Endothelial cell of umbilical vein (primary cell): Measurements from ENCODE around the gene TBC1D21. TPM values are rescaled to one million over a fixed set of nuclear protein-coding genes. Genes with fewer than 3 reads are reported as not detected.

Experiments used
- BruUV-seq: library from RNA; stranded (reverse); fragments of 400-500 nt; replicated peaks from 2 replicates; lab custom pipeline; 2021; lab: Mats Ljungman, UMichigan
- CTCF ChIA-PET: fragments of 300-600, 350-600 bp; sonication (Branson Sonifier 250); formaldehyde crosslinking; loops from one replicate; lab custom pipeline; 2021; ENCODE audit warnings: antibody characterized with exemption, inconsistent platforms; lab: Charles Lee
- POLR2A ChIA-PET: fragments of 300-600, 350-600 bp; sonication (Branson Sonifier 250); formaldehyde crosslinking; loops from one replicate; lab custom pipeline; 2021; ENCODE audit warnings: antibody characterized with exemption, inconsistent platforms; lab: Charles Lee
- DNase-seq: peaks from one replicate; pipeline ENCODE4 v3.0.0-alpha.2; 2011; ENCODE audit warnings: low read depth, low spot score
- FAIRE-seq: peaks from 2 replicates; lab custom pipeline; 2011; peaks lifted over from hg19 to GRCh38; lab: Jason Lieb, UNC
- H2AFZ ChIP-seq: 2 replicates; pipeline ENCODE4 v1.6.0; 2012; ENCODE audit warnings: low read depth, low read length, control low read depth, inconsistent platforms
- H3K27ac ChIP-seq: 2 replicates; pipeline ENCODE4 v1.5.1; 2011; ENCODE audit warnings: low read depth, mild to moderate bottlenecking, control low read depth, low read length, moderate library complexity; ENCODE audit not compliant: insufficient read depth
- H3K27me3 ChIP-seq, 2 experiments: 2 replicates each; pipeline versions ENCODE4 v1.6.0 to v1.6.1; 2011; ENCODE audit warnings: low read length in 2 of 2, mixed read lengths in 1 of 2; ENCODE audit not compliant: control insufficient read depth in 2 of 2, insufficient read depth in 2 of 2
- H3K36me3 ChIP-seq, 2 experiments: 2 replicates in 1 of 2; 3 replicates in 1 of 2; pipeline ENCODE4 v1.5.1; 2011; ENCODE audit warnings: low read length in 2 of 2, mild to moderate bottlenecking in 1 of 2, moderate library complexity in 1 of 2; ENCODE audit not compliant: control insufficient read depth in 2 of 2, insufficient read depth in 2 of 2; ENCODE audit errors: extremely low read depth in 1 of 2
- H3K4me1 ChIP-seq: 3 replicates; pipeline ENCODE4 v1.5.1; 2011; ENCODE audit warnings: mild to moderate bottlenecking, low read length; ENCODE audit not compliant: control insufficient read depth, insufficient read depth; ENCODE audit errors: extremely low read depth
- H3K4me2 ChIP-seq: 2 replicates; pipeline ENCODE4 v1.6.1; 2011; ENCODE audit warnings: low read length, control low read depth, mixed read lengths; ENCODE audit not compliant: insufficient read depth
- H3K4me3 ChIP-seq, 3 experiments: fragments of 200-600 bp in 1 of 3; sonication (generic), shearing (Covaris generic) in 1 of 3; replicated peaks in 1 of 3; 2 replicates each; pipeline ENCODE4 v1.5.1; 2011 to 2016; ENCODE audit warnings: control low read depth in 3 of 3, low read length in 3 of 3, mild to moderate bottlenecking in 2 of 3, inconsistent platforms in 1 of 3, low read depth in 1 of 3, moderate library complexity in 1 of 3; ENCODE audit not compliant: insufficient read depth in 1 of 3
- H3K79me2 ChIP-seq: 2 replicates; pipeline ENCODE4 v1.6.0; 2012; ENCODE audit warnings: low read length, inconsistent platforms; ENCODE audit not compliant: control insufficient read depth, insufficient read depth
- H3K9ac ChIP-seq: replicated peaks from 2 replicates; pipeline ENCODE3; 2011; ENCODE audit warnings: low read length, control low read depth; ENCODE audit not compliant: insufficient read depth; ENCODE audit errors: extremely low read depth
- H3K9me1 ChIP-seq: replicated peaks from 3 replicates; pipeline ENCODE4 v1.6.0; 2011; ENCODE audit warnings: mild to moderate bottlenecking, low read length; ENCODE audit not compliant: control insufficient read depth, insufficient read depth; ENCODE audit errors: extremely low read depth
- H3K9me3 ChIP-seq: replicated peaks from 2 replicates; pipeline ENCODE4 v1.5.1; 2012; ENCODE audit warnings: low read length, inconsistent platforms; ENCODE audit not compliant: control insufficient read depth, insufficient read depth
- H4K20me1 ChIP-seq: replicated peaks from 2 replicates; pipeline ENCODE3; 2011; ENCODE audit warnings: mild to moderate bottlenecking, low read length; ENCODE audit not compliant: control insufficient read depth, insufficient read depth; ENCODE audit errors: extremely low read depth
- CTCF ChIP-seq, 2 donors: IDR thresholded peaks; 1 replicate in 1 of 2; 2 replicates in 1 of 2; pipeline ENCODE4 v1.5.1; 2011; ENCODE audit warnings: low read length in 2 of 2, mild to moderate bottlenecking in 2 of 2, moderate library complexity in 2 of 2, control low read depth in 1 of 2, inconsistent platforms in 1 of 2, low read depth in 1 of 2; ENCODE audit not compliant: insufficient read depth in 1 of 2; ENCODE audit errors: extremely low read depth in 1 of 2
- EZH2 ChIP-seq: IDR thresholded peaks from 2 replicates; pipeline ENCODE4 v1.6.1; 2012; ENCODE audit warnings: borderline replicate concordance, low read depth, mild to moderate bottlenecking, moderate library complexity, low read length, inconsistent platforms; ENCODE audit not compliant: severe bottlenecking
- FOS ChIP-seq: IDR thresholded peaks from 2 replicates; pipeline ENCODE4 v1.6.1; 2011; ENCODE audit warnings: mild to moderate bottlenecking, low read length, moderate library complexity, borderline replicate concordance; ENCODE audit not compliant: insufficient read depth
- GATA2 ChIP-seq: IDR thresholded peaks from 2 replicates; pipeline ENCODE4 v1.7.0; 2011; ENCODE audit warnings: low read depth, mild to moderate bottlenecking, moderate library complexity, mixed read lengths, low read length; ENCODE audit not compliant: insufficient read length, insufficient read depth
- JUN ChIP-seq: IDR thresholded peaks from 2 replicates; pipeline ENCODE4 v1.6.1; 2011; ENCODE audit warnings: borderline replicate concordance, low read depth; ENCODE audit not compliant: insufficient read length, insufficient read depth
- MAX ChIP-seq: IDR thresholded peaks from 2 replicates; pipeline ENCODE4 v1.6.1; 2011; ENCODE audit not compliant: insufficient read depth, insufficient read length
- MYC ChIP-seq: IDR thresholded peaks from one replicate; pipeline ENCODE4 v1.6.1; 2011; ENCODE audit warnings: mild to moderate bottlenecking, low read depth, low read length
- POLR2A ChIP-seq: IDR thresholded peaks from 2 replicates; pipeline ENCODE4 v1.6.1; 2012; ENCODE audit warnings: low read depth, mild to moderate bottlenecking, control low read depth, low read length
- POLR2AphosphoS5 ChIP-seq: IDR thresholded peaks from 2 replicates; pipeline ENCODE4 v1.6.1; 2012; ENCODE audit warnings: low read depth, mild to moderate bottlenecking, control low read depth, low read length, moderate library complexity; ENCODE audit not compliant: insufficient read depth
- dilution Hi-C: fragments of 300-500 bp; cut with MboI; formaldehyde crosslinking; loops from one replicate; pipeline ENCODE4 v1.15.0; 2019; ENCODE audit warnings: low sequenced_read_pairs; ENCODE audit not compliant: extremely low pct_ligation_motif_present
- intact Hi-C: fragments of 100-400 bp; cut with micrococcal nuclease; formaldehyde crosslinking; loops from one replicate; pipeline ENCODE4 v1.10.0; 2022
- polyA plus RNA-seq, 4 experiments: library from polyadenylated mRNA; depleted of rRNA in 3 of 4; stranded (reverse) in 3 of 4; unstranded in 1 of 4; fragments of >200 nt; gene quantifications; 2 replicates each; pipeline versions ENCODE4 v1.2.1 to v1.2.3, GENCODE V29; 2011 to 2012; ENCODE audit warnings: missing spikeins in 1 of 4
- total RNA-seq: library from RNA; stranded (reverse); gene quantifications from 2 replicates; pipeline ENCODE4 v1.2.3, GENCODE V29; 2021

Gene TBC1D21
- total and polyA plus RNA-seq, 2 donors (not counting 3 experiments of a cell fraction or from before 2014, with no cell fraction given): not detected

GRCh38 chr15:73852507-73852906, 20.9 kb upstream of the TBC1D21 start:
- no peaks in the 10 kb centered on the region for H4K20me1 ChIP-seq
- H3K36me3 ChIP-seq: no peaks in the 10 kb centered on the region
- no peaks in the 10 kb centered on the region for H3K79me2 ChIP-seq
- H3K9me1 ChIP-seq: no peaks in the 10 kb centered on the region
- no peak overlapping the region for H2AFZ ChIP-seq
- no peak overlapping the region for H3K9ac ChIP-seq
- TF ChIP-seq POLR2AphosphoS5 (no peak), MYC (no peak), CTCF (IDR thresholded peaks at IDR 0.05; ENCODE audit: extremely low read depth in 1 of 2, insufficient read depth in 1 of 2, low read depth in 1 of 2, low read length in 2 of 2) (no peak), GATA2 (no peak), MAX (no peak), POLR2A (no peak)
- no peak overlapping the region for H3K4me2 ChIP-seq
- no peaks in the 10 kb centered on the region for H3K9me3 ChIP-seq
- H3K4me3 ChIP-seq: no peak overlapping the region
- no peak for DNase-seq
- FAIRE-seq: no peak
- peaks cover 1 to 2% of the 10 kb centered on the region in 2 experiments for H3K27me3 ChIP-seq
- CTCF ChIA-PET: interaction anchor here (1.2 kb wide), 1 partner anchor 22 kb away, joined by 8 read pairs; no protein-coding TSS in a partner anchor
- H3K4me1 ChIP-seq: no peaks in the 10 kb centered on the region
- intact Hi-C loops: no loop called here
- POLR2A ChIA-PET: no interaction called here
- no TSS peak for BruUV-seq
- no peak overlapping the region for H3K27ac ChIP-seq
- dilution Hi-C loops: no loop called here

- CTCF ChIA-PET: interaction anchor here (0.6 kb wide), 1 partner anchor 209 kb away, joined by 3 read pairs; no protein-coding TSS in a partner anchor
- TF ChIP-seq GATA2: no peak
- no peak for TF ChIP-seq CTCF (IDR thresholded peaks at IDR 0.05; ENCODE audit: extremely low read depth in 1 of 2, insufficient read depth in 1 of 2, low read depth in 1 of 2, low read length in 2 of 2)
- TF ChIP-seq POLR2AphosphoS5: no peak
- no peak for TF ChIP-seq MAX
- no peak for TF ChIP-seq POLR2A
- TF ChIP-seq FOS: no peak
- no peak for TF ChIP-seq EZH2
- TF ChIP-seq JUN: no peak
- TF ChIP-seq MYC: no peak
- Histone ChIP-seq H3K27ac (no peak overlapping the region), H2AFZ (no peak overlapping the region), H3K9me1 (no peaks in the 10 kb centered on the region), H3K36me3 (no peaks in the 10 kb centered on the region), H3K4me3 (no peak overlapping the region), H3K9me3 (no peaks in the 10 kb centered on the region), H3K79me2 (no peaks in the 10 kb centered on the region), H3K4me1 (no peaks in the 10 kb centered on the region), H3K9ac (no peak overlapping the region), H3K27me3 (peaks cover 0 to 2% of the 10 kb centered on the region in 2 experiments), H3K4me2 (no peak overlapping the region), H4K20me1 (no peaks in the 10 kb centered on the region)
- dilution Hi-C loops (no loop called here), intact Hi-C loops (no loop called here)
- no peak for DNase-seq
- FAIRE-seq: no peak
- POLR2A ChIA-PET: no interaction called here
- no TSS peak for BruUV-seq
Observed at GRCh38 chr15:73854265-73854664, 19.1 kb upstream of the TBC1D21 start.
